ENCODE results near the gene ASB8.
"Not testable (repeated sequence)": the region's sequence is repeated elsewhere in the genome, so short reads cannot be mapped to it uniquely, and the experiment has no call there.

ASB8 gene

GRCh38 chr12:48131517-48131916, 25.8 kb downstream of the ASB8 start:
- no peak for DNase-seq

- no peak for DNase-seq
Measured at GRCh38 chr12:48129376-48129775, 27.9 kb downstream of the ASB8 start.

- no peak for DNase-seq
Measured at GRCh38 chr12:48128800-48129199, 28.5 kb downstream of the ASB8 start.

DNA sequence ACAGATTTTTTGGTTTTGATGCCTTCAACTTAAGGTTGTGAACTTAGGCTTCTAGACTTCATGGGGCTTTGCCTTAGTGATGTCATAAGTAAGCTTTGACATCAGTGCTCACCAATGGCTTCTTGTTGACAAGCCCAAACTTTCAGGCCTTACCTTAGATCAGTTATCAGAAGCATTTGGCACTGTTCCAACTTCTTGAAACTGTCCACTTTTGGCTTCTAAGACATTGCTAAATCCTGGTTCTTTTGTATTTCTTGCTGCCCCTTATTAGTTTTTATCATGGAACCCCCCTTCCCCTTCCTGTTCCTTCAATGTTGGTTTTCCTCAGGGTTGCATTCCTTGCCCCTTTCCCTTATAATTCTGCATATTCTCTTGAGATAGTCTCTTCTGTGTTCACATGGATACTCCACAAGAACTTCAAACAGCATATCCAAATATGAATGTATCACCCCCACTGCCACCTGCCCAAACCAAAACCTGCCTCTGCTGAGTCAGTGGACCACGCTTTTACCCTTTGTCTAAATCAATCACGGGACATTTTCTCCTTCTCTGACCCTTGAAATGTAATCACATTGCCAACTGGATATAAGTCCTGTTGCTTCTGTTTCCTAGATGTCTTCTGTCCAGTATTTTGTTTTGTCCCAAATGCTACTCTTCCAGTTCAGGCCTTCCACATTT, 30.2 kb downstream of the ASB8 start:
- DNase-seq = no peak

- DNase-seq = no peak
Measured at GRCh38 chr12:48125985-48126384, 31.3 kb downstream of the ASB8 start.

GRCh38 chr12:48125542-48125941, 31.8 kb downstream of the ASB8 start:
- DNase-seq = not testable (repeated sequence)

DNA sequence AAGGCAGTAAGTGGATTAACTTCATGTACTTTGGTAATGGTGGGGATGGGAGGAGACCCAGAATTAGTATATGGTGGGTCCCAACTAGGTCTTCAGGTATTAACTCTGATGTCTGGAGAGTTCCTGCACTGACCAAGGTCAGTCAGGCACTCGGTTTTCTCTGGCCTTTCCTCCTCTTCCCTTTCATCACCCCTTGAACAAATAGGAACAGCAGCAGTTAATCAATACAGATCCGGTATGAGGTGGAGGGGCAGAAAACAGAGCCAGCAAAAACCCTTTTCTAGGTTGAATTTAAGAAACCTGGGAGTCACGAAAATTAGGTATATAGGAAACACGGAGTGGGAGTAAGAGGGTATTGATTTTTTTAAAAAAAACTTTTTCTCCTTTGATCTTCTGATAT, 34.1 kb downstream of the ASB8 start:
- no peak for DNase-seq

- DNase-seq = no peak
Measured at GRCh38 chr12:48122065-48122834, 35.1 kb downstream of the ASB8 start.

GRCh38 chr12:48121522-48121921, 35.8 kb downstream of the ASB8 start:
- DNase-seq = no peak

DNA sequence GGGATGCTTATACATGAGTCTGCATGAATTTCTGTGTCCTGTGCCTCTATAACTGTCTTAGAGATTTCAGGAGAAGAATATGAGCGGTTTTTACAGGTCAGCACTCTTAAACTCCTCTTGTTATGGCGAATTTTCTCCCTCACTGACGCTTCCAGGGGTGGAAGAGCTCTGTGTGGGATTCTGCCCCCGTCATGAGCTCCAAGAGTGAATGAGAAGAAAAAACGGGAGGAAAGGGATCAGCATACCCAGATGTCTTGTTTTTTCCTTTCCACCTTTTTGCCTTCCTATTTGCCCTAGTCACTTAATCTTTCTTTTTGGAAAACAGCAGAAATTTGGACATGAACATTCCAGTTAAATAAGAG, 37.5 kb downstream of the ASB8 start:
- no peak for DNase-seq

DNA sequence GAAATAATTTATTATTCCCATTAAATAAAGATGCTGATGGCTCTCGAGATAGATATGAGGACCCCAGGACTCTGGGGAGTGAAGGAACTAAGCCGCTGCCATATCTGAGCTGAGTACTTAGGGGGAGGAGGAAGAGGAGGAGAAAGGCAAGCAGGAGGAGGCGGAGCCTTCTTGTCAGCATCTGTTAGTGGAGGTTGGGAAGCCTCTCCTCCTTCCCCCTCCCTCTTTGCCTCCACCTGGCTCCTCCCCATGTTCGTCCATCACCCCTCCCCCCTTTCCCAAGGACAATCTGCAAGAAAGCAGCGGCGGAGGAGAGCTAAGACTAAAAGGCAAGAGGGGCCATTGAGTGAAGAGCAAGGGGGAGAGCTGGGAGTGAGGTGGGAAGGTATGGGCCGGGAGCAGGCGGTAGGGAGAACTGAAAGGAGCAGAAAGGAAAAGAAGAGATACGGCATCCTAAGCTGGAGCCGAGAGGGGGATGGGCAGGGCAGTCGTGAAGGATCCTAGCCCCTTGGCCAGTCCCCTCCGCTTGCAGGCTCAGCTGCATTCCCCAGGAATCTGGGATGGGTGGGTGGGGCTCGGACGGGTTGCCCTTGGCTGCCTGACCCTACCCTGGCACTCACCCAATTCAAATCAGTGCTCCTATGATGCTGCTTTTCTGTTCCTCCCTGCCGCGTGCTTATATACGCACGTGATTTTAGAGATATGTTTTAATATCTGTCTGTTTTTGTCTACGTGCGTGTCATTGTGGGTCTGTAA, 38.1 kb downstream of the ASB8 start, which contains the start of gene PFKM:
TSS of gene PFKM (plus strand) at position 287 of the 756 bp plus-strand sequence. CDS start 3,411 bp downstream, outside the sequence.
- DNase-seq = peak; percentile 81

DNA sequence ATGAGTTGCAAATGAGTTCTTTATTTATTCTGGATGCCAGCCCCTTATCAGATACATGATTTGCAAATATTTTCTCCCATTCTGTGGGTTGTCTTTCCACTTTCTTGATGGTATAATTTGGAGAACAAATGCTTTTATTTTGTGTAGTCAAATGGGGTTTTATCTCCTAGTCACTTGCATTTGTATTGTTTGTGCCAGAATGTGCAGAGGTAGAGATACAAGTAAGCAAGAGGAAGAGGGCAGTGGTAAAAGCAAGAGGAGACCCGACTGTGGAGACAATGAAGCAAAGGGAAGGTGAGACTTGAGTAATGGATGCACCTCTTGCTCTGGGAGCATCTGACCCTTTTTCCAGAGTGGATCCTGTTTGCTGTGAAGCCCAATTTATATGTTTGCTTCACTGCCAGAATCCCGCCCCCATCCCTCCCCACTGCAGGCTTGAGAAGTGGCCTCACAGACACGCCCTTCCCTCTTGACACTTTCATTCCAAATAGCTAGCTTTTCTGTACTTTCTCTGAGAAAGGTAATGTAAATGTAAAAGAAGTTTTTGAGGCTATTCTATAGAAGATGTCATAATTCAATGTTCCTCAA, 38.9 kb downstream of the ASB8 start:
- DNase-seq = no peak

- DNase-seq = no peak
Measured at GRCh38 chr12:48115957-48116356, 41.4 kb downstream of the ASB8 start.

- not testable (repeated sequence) for DNase-seq
Measured at GRCh38 chr12:48111312-48111693, 46.0 kb downstream of the ASB8 start.

GRCh38 chr12:48110691-48111311, 46.5 kb downstream of the ASB8 start:
- no peak for DNase-seq

DNA sequence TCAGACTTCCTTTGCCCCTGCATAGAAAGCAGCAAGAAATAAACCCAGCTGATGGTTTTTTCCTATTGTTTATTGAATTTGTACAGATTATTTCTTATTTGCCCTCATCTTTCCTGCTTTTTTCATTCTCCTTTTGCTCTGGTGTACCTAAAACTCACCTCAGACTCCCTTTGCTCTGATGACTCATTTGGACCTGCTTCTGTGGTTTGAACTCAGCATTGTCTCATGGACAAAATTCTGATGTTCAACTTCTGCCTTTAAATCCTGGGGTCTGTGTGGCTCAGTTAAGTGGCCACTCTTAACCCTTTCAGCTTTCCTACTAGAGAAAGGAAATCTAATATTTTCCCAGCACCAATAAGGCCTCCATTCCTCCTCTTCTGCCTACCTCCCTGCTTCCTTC, 47.9 kb downstream of the ASB8 start:
- no peak for DNase-seq

- no peak for DNase-seq
Measured at GRCh38 chr12:48106681-48107613, 50.4 kb downstream of the ASB8 start.

- peak; percentile 58 for DNase-seq
Measured at GRCh38 chr12:48105867-48106680, 51.2 kb downstream of the ASB8 start, which contains the start of gene SENP1. SENP1 (minus strand) TSS chr12:48106079; CDS start chr12:48101472, 4,607 bp downstream.

DNA sequence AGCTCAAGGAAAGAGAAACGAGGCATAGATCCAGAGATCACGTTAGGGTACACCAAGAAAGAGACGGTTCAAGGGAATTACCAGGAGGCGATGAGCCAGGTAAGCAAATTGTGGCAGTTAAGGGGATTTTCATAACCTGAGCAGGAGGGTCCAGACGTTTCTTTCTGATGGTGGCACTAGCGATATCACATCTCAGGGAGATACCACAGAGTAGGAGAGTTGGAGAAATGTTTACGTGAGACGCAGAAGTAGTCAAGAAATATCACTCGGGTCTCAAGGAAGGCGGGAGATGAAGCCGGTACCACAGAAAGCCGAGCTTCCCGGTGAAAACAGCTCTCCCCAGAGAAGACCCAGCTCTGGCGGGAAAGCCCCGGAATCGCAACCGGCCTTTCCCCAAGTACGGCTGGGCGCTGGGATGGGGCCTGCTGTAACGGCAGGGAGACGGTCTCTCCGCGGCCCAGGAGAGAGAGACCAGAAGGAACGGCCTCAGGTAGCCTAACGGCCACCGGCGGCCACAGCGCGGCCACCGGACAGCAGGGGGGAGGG, 51.9 kb downstream of the ASB8 start:
- DNase-seq = no peak

- no peak for DNase-seq
Measured at GRCh38 chr12:48104531-48104930, 52.8 kb downstream of the ASB8 start.
